Activated CD8-positive, alpha-beta memory T cell treated with anti-CD3 and anti-CD28 coated beads, Interleukin-2, amount 50 U/mL, for 48 hours (primary cell): ENCODE measurements around the gene SLC6A6.
"Not testable (repeated sequence)": the region's sequence is repeated elsewhere in the genome, so short reads cannot be mapped to it uniquely, and the experiment has no call there.

Source experiments
- DNase-seq: peaks from one replicate; pipeline ENCODE4 v3.0.0-alpha.2; 2020

Gene SLC6A6

DNA sequence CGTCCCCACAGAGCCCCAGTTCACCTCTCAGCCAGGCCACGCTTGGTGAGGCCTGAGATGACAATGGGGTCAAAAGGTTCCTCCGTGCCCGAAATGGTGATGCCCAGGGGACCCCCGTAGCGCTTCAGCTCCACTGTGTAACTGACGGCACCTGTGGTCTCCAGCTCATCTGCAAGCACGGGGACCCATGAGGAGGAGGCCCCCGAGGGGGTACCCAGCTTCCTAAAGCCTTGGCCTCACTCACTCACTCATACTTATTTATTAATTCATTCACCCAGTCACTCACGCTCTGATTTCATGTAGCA is 107.3 kb downstream of the SLC6A6 start:
- DNase-seq, result no peak

DNA sequence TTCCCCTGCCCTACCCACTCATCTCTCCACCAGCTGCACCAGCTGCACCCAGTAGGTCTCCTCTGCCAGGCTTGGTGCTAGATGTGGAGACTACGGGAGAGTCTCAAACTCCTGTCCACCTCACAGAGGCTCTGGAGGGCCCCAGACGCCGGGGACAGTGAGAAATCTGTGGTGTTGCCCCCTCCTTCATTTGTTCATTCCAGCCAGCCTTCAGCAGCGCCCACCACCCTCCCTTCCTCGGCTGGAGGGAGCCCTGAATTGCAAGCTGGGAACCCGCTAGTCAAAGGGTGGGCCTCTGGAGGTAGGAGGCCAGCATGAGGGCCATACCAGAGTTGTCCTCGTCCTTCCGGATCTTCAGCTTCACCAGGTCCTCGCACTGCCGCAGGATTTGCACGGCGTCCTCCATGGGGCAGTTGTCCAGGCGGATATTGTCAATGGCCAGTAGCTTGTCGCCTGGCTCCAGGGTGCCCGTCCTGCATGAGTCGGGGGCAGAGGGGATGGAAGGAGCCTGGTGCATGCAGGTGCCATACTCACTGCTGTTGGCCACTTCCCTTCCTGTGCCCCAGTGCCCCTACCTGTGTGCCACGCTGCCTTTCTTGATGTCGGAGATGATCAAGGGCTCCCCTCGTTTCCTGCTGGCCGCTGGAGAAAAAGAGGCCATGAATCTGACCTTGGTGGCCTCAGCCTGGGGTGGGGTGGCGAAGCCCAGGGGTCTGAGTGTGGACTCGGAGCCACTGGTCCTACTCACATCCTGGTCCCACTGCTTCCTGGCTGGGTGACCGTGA is 108.6 kb downstream of the SLC6A6 start:
- DNase-seq, result peak; percentile 33

- DNase-seq, result peak; percentile 42
Measured at GRCh38 chr3:14511623-14512280, 109.3 kb downstream of the SLC6A6 start.

GRCh38 chr3:14512281-14512941 is 110.0 kb downstream of the SLC6A6 start:
- DNase-seq, result peak; percentile 39

DNA sequence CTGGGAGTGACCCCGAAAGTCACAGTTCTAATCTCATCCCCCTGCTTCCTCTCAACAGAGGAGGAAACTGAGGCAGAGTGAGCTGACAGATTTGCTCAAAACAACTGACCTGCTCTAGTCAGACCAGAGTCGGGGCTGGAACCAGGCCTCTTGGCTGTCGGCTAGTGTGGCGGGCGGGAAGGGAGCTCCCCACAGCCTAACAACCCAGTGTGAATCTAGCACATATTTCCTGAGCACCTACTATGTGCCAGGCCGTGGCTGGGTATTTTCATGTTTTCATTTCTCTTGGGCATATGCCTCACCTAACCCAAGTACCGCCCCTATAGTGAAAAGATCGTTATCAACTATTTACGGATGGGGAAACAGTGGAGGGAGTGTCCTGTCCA is 110.5 kb downstream of the SLC6A6 start:
- DNase-seq, result no peak

GRCh38 chr3:14513566-14514322 is 111.3 kb downstream of the SLC6A6 start:
- peak; percentile 37 for DNase-seq

DNA sequence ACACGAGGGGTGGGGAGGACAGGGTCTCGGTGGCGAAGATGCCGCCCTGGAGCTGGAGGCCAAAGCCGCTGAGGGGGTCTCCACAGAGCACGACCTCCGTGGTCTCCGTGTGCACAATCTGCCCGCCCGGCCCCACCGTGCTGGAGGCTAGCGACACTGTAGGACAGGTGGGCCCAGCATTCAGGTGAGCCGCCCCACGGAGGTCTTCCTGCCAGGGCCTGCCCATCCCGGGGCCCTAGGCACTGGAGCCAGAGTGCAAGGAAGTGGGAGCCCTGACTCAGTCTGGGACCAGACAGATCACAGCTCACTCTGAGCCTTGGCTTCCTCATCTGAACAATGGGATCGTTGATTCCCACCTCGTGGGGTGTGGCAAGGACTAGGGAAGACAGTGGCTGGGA is 111.9 kb downstream of the SLC6A6 start:
- DNase-seq, result no peak

- not testable (repeated sequence) for DNase-seq
Measured at GRCh38 chr3:14515526-14515925, 113.1 kb downstream of the SLC6A6 start.

- no peak for DNase-seq
Measured at GRCh38 chr3:14516738-14517345, 114.4 kb downstream of the SLC6A6 start.

DNA sequence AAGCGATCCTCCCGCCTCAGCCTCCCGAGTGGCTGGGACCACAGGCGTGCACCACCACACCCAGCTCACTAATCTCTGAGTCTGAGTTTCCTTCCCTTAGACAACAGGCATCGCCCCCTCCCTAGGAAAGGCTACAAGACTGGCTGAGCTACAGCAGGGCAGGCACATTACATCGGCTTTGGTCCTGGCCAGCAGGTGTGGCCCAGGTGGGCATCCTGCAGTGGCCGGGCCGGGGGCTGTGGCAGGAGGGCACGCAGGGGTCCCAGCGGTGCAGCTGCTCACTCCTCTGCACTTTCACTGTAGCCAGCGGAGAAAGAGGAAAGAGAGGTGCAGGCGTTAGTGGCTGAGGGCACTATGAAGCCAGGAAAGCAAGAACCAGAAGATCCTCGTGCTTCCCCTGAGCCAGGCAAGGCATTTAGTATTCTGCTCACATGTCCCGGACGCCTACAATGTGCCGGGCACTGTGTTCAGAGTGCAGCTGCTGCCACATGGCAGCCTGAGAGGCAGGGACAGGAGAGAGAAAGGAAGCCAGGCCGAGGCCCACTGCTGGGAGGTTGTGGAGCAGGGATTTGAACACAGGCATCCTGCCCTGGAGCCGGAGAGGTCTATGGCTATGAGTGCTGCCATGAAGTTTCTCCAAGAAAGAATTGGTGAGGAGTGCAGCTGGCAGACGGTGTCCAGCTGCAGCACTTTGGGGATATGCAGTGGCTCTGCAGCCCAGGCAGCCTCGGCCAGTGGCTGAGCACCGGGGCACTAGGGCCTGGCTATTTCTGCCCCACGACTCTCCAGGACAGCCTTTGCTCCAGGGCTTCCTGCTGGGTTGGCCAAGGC is 115.4 kb downstream of the SLC6A6 start:
- no peak for DNase-seq

DNA sequence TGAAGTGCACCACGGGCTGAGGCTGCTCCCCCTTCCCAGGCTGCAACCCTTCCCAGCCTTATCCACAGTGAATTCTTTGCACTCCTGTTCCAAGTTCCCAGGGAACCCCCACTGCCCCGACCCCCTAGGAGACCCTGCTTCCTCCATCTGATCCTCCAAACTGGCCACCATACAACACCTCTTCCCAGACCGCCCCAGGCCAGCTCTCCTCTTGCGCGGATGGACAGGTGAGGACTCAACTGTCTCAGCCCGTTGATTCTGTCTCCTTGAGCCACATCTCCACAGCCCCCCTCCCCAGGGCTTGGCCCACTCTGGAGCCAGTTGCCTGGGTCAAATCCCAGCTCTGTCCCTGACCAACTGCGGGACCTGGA is 116.0 kb downstream of the SLC6A6 start:
- DNase-seq, result no peak

GRCh38 chr3:14518893-14519292 is 116.5 kb downstream of the SLC6A6 start:
- no peak for DNase-seq

DNA sequence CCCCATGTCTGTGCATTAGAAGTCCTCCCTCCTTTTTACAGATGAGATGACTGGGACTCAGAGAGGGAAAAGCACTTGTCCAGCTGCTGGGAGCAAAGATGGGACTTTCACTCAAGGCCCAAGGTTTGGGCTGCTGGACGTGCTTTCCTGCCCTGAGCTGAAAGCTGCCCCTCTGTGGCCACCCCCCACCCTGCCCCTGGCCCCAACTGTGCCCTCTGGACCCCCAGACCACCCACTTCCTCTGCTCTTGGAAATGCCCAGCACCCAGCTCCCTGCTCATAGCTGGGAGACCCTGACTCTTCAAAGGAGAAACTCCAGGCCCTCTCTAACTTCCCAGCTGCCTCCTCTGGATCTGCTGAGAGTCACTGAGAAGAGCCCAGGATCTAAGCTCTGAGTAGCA is 117.0 kb downstream of the SLC6A6 start:
- DNase-seq, result no peak

DNA sequence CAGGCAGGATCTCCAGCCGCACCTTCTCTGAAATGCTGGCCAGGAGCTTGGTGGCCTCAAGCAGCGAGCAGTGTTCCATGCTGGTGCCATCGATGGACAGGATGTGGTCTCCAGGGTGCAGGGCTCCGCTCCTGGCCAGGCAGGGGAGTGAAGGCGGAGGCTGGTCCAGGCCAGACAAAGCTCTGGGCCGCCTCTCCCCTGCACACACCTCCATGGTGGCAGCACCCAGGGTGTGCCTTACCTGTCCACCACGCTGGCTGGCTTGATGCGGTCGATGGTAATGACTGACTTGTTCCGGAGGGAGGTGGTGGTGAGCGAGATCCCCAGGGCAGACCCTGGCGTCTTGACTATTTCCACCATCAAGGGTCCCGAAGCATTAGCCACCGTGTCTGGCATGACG is 117.7 kb downstream of the SLC6A6 start:
- DNase-seq, result no peak

- DNase-seq, result no peak
Measured at GRCh38 chr3:14520967-14521366, 118.6 kb downstream of the SLC6A6 start.

DNA sequence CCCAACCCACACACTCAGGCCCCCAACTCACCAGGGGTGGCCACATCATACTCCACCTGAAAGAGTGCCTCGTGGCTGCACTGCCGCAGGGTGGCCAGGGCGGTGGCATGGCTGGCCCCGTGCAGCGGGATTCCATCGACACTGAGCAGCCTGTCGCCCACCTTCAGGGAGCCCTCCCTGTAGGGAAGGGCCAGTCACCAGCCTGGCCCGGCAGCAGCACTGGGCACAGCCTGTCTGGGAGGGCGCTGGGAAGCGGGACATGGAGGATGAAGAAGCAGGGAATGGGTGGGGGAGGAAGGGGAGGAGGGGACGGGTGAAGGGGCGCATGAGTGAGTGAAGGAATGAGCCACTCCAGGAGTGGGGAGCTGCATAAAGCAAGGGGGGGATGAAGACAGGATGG is 119.2 kb downstream of the SLC6A6 start:
- no peak for DNase-seq

DNA sequence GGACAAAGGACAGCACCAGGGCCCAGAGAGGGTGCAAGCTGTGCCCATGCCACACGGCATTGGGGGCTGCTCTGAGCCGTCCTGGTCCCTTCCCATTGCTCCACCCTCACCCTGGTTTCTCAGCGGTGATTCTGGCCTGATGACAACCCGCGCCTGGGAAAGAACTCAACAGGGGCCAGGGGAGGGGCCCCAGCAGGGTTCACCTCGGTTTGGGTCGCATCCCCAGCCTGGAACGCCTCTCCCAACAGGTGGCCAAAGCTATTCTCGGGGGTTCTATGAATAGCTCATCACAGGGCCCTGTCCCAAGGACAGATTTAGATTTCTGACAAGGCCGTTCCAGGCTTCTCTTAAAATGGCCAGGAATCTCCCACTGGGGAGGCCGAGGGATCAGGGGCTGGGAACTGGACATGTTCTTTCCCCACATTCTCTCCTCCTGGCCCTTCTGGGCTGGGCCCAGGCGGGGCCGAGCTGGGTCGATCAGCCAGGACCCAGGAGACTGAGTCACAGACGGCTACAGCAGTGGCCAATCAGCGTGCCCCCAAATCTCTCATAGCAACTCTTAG is 119.8 kb downstream of the SLC6A6 start:
- DNase-seq, result no peak

GRCh38 chr3:14522768-14523167 is 120.4 kb downstream of the SLC6A6 start:
- DNase-seq, result no peak

DNA sequence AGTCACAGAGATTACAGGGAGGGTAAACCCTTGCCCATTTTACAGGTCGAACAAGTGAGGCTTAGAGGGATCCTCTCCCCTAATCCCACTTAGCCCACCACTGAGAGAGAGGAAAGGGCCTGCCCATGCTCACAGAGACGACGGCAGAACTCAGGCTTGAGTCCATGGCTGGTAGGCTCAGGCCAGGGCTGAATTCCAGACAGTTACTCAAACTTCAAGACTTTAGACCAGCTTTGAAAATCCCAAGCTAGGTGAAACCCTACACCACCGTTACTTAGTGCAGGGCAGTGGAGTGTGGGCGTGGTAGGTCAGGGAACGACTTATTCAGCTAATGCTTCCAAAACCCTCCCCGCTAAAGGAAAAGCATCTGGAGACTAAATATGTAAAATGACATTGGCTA is 121.4 kb downstream of the SLC6A6 start:
- no peak for DNase-seq

DNA sequence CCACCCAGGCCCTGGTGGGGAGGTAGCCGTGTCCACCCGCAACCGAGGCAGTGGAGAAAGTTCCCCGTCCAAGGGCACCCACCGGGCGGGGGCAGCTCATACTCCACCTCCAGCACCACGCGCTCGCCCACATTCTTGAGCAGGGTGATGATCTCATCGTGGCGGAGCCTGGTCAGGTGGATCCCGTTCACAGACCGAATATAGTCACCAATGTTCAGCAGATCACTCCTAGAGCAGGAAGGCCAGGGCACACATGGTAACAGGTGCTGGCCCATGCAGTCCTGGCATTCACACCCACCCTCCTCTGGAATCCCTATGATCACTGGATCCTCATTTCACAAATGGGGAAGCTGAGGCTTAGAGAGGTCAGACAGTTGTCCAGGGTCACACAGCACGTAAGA is 121.9 kb downstream of the SLC6A6 start:
- DNase-seq, result no peak

GRCh38 chr3:14524920-14525660 is 122.7 kb downstream of the SLC6A6 start:
- no peak for DNase-seq
